GM19193 (cell line): ENCODE results near the gene SRPK2.

ENCODE experiments used
- POLR2A ChIP-seq: IDR thresholded peaks from 4 replicates; pipeline ENCODE4 v1.6.1; 2011; ENCODE audit not compliant: insufficient read depth, insufficient read length; ENCODE audit errors: extremely low read depth

Gene SRPK2

GRCh38 chr7:105389088-105389650 lies 448 bp upstream of the SRPK2 start:
- no peak for TF ChIP-seq POLR2A

GRCh38 chr7:105387508-105388355 lies 989 bp downstream of the SRPK2 start:
- no peak for TF ChIP-seq POLR2A

GRCh38 chr7:105377903-105378302 lies 10.8 kb downstream of the SRPK2 start:
- no peak for TF ChIP-seq POLR2A

GRCh38 chr7:105376908-105377533 lies 11.7 kb downstream of the SRPK2 start:
- TF ChIP-seq POLR2A, result no peak

GRCh38 chr7:105369944-105370343 lies 18.8 kb downstream of the SRPK2 start:
- no peak for TF ChIP-seq POLR2A

- TF ChIP-seq POLR2A, result no peak
These were observed 21.3 kb downstream of the SRPK2 start for GRCh38 chr7:105367458-105367857.

- no peak for TF ChIP-seq POLR2A
These were observed 22.9 kb downstream of the SRPK2 start for GRCh38 chr7:105365541-105366534.

- TF ChIP-seq POLR2A, result no peak
These were observed 24.0 kb downstream of the SRPK2 start for GRCh38 chr7:105364684-105365083.

GRCh38 chr7:105355701-105356100 lies 33.0 kb downstream of the SRPK2 start:
- TF ChIP-seq POLR2A, result no peak

GRCh38 chr7:105354383-105354782 lies 34.3 kb downstream of the SRPK2 start:
- TF ChIP-seq POLR2A, result no peak

- TF ChIP-seq POLR2A, result no peak
These were observed 34.9 kb downstream of the SRPK2 start for GRCh38 chr7:105353752-105354328.

- TF ChIP-seq POLR2A, result no peak
These were observed 35.6 kb downstream of the SRPK2 start for GRCh38 chr7:105352901-105353668.

GRCh38 chr7:105352018-105352612 lies 36.6 kb downstream of the SRPK2 start:
- no peak for TF ChIP-seq POLR2A
